LNCaP clone FGC (cell line): ENCODE results near the gene ASS1.

Experiments used
- DNase-seq: peaks from one replicate; pipeline ENCODE4 v3.0.0-alpha.2; 2011; ENCODE audit warnings: low read depth
- H3K4me3 ChIP-seq: 2 replicates; pipeline ENCODE4 v1.5.1; 2011; ENCODE audit warnings: mild to moderate bottlenecking, low read depth, low read length, control low read depth
- TF ChIP-seq, protein P1 (sequence below): IDR thresholded peaks from 2 replicates; pipeline ENCODE4 v1.5.1; 2012; ENCODE audit warnings: mild to moderate bottlenecking; ENCODE audit not compliant: control insufficient read depth, insufficient read depth; ENCODE audit errors: extremely low read depth

Gene ASS1

DNA sequence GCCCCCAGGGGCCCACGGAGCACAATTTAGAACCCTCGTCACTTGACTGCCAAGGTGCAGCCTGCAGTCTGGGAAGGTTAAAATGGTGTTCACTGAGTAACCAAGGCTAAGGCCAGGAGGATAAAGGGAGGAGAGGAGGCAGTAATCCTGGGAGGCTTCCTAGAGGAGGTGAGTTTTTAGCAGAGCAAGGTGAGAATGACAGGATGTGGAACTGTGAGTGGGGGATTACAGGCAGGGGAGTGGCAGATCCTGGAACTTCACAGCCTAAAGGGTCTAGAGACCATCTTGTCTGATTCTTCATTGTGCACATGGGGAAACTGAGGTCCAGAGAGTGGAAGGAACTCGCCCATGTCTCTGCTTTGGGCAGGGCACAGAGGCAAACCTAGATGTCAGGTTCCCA, 42.5 kb upstream of the ASS1 start:
- TF ChIP-seq, protein P1, sequence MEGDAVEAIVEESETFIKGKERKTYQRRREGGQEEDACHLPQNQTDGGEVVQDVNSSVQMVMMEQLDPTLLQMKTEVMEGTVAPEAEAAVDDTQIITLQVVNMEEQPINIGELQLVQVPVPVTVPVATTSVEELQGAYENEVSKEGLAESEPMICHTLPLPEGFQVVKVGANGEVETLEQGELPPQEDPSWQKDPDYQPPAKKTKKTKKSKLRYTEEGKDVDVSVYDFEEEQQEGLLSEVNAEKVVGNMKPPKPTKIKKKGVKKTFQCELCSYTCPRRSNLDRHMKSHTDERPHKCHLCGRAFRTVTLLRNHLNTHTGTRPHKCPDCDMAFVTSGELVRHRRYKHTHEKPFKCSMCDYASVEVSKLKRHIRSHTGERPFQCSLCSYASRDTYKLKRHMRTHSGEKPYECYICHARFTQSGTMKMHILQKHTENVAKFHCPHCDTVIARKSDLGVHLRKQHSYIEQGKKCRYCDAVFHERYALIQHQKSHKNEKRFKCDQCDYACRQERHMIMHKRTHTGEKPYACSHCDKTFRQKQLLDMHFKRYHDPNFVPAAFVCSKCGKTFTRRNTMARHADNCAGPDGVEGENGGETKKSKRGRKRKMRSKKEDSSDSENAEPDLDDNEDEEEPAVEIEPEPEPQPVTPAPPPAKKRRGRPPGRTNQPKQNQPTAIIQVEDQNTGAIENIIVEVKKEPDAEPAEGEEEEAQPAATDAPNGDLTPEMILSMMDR: no peak

DNA sequence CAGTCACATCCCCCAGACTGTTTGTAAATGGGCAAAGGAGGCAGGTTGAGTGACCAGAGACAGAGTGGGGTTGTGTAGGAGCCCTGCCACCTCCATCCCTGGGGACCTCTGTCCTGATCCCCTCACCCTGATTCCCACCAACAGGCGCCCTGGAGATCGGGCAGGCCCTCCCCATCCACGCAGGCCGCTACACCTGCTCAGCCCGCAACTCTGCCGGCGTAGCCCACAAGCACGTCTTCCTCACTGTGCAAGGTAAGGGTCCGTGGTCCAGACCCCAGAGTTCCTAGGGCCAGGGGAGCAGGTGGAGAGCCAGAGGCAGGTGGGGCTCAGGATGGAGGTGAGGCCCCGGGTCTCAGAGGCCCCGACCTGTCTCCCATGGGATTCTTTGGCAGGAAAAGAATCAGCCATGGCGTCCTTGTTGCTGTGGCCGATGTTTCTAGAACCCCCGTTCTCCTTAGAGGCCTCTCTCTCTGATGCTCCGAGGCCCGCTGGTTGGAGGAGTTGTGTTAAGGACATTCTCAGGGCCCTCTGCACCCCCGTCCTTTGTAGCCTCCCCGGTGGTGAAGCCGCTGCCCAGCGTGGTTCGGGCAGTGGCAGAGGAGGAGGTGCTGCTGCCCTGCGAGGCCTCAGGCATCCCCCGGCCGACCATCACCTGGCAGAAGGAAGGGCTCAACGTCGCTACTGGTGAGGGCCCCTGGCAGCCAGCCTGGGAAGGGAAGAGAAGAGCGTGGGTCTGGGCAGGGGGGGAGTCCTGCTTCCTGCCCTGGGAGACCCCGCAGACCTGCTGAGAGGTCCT, 41.9 kb upstream of the ASS1 start:
- H3K4me3 ChIP-seq: no peak overlapping the region
- TF ChIP-seq, protein P1: no peak
- no peak for DNase-seq

More for the DNA sequence above, 42.5 kb upstream of the ASS1 start:
- no peak for DNase-seq
- no peak overlapping the region for H3K4me3 ChIP-seq

DNA sequence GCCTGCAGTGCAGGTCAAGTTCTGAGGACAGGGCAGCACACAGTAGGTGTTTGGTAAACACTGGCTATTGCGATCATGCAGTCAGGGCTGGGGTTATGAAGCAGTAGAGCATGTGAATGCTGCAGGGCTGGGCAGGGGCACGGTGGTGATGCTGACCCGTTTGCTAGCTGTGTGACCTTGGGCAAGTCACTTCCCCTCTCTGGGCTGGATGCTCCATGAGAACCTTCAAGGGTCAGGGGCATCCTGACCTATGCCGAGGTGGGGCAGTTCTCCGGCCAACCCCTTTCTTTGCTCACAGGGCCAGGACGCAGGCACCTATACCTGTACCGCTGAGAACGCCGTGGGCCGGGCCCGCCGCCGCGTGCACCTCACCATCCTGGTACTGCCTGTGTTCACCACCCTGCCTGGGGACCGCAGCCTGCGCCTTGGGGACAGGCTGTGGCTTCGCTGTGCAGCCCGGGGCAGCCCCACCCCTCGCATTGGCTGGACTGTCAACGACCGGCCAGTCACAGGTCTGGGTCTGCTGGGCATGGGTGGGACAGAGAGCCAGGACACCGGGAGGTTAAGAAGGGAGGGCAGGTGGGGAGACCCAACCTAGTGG, 39.0 kb upstream of the ASS1 start:
- TF ChIP-seq, protein P1: no peak
- DNase-seq: no peak
- no peak overlapping the region for H3K4me3 ChIP-seq

DNA sequence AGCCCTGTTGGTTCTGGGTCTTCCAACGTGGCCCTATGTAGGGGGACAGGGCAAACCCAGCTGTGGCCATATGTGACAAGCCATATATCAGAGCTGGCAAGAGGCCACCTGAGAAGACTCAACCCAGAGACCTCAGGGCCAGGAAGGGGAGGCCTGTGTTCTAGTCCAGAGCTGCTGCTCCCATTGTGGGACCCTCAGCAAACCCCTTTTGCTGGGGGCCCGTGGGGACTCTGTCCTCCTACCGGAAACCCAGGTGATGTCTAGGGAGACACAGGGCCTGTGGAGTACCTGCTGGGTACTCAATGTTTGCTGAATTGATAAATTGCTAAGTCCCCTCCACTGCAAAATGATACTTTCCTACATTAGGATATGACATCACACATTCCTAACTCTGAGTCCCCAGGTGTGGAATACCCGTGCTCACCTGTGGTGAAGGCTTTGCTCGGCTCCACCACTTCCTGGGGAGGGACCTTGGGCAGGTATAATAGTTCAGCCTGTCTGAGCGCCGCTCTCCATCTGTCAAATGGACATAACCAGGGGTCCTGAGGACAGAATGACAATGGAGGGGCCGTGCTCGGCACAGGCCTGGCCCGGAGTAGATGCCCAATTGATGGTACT, 38.4 kb upstream of the ASS1 start:
- DNase-seq: no peak
- TF ChIP-seq, protein P1: no peak
- no peak overlapping the region for H3K4me3 ChIP-seq

DNA sequence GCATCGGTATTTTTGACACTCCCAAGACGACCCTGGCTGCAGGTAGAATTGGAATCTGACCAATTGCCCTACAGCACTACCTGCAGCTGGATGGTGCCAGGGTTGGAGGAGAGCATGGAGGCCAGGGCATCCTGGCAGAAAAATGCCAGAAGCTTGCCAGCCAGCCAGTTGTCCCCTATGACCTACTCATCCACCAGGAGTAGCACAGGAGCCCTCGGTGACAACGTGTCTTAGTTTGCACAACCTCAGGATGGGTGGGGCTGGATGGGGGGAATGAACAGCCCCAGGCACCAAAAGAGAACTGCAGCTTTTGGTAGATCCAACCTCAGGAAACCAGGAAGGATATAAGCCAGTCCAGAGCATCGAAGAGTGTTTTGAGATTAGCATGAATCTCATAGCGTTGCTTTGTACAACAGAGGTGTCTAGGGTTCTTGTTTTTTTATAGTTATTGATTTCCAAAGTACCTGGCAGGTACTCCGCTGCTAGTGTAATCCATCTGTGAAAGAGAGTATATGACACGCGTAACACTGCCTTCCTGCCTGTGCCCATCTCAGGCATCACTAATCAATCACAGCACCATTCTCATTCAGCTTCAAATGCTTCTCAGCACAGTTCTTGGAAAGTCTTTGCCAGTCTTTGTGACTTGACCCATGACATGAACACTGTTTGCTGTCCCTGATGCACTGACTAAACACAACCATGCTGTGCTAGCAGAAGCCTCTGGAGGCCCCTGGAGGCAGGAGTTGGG, 36.7 kb upstream of the ASS1 start:
- no peak for DNase-seq
- no peak overlapping the region for H3K4me3 ChIP-seq
- TF ChIP-seq, protein P1: no peak

DNA sequence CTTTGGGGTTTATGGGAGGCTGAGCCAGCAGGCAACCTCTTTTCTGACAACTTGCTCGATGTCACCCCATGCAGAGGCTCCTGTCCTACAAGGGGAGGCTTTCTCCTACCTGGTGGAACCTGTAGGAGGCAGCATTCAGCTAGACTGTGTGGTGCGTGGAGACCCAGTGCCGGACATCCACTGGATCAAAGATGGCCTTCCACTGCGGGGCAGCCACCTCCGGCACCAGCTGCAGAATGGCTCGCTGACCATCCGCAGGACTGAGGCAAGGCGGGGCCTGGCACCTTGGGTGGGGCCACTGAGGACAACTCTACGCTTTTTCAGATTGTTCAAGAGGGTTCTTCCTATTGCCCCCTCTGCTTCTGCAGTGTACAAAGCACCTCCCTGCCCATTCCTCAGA, 36.1 kb upstream of the ASS1 start:
- no peak for DNase-seq
- no peak overlapping the region for H3K4me3 ChIP-seq
- TF ChIP-seq, protein P1: no peak
